Neural cell (in vitro differentiated cells): Measurements from ENCODE around the gene CLK3. TPM values are rescaled to one million over a fixed set of nuclear protein-coding genes. Genes with fewer than 3 reads are reported as not detected.

Experiments
- H2AFZ ChIP-seq: fragments of 200-600, 300-800 bp; sonication (generic), shearing (Covaris generic); 2 replicates; pipeline ENCODE4 v1.6.0; 2014; ENCODE audit warnings: low read depth, mild to moderate bottlenecking, antibody characterized with exemption, low read length, moderate library complexity
- H3F3A ChIP-seq: fragments of 200-600 bp; shearing (Covaris generic); 2 replicates; pipeline ENCODE4 v1.6.1; 2016; ENCODE audit warnings: mild to moderate bottlenecking, moderate library complexity, mixed read lengths, antibody characterized with exemption, low read length; ENCODE audit not compliant: insufficient read depth, poor library complexity, severe bottlenecking
- H3K27ac ChIP-seq: fragments of 200-600, 300-800 bp; sonication (generic), shearing (Covaris generic); 2 replicates; pipeline ENCODE4 v1.5.1; 2014; ENCODE audit warnings: mild to moderate bottlenecking, low read length, moderate library complexity
- H3K27me3 ChIP-seq: fragments of 300-800, 200-600 bp; sonication (generic), shearing (Covaris generic); 2 replicates; pipeline ENCODE4 v1.6.0; 2014; ENCODE audit warnings: mild to moderate bottlenecking, low read depth, low read length, moderate library complexity; ENCODE audit not compliant: insufficient read depth
- H3K36me3 ChIP-seq: fragments of 300-800, 200-600 bp; sonication (generic), shearing (Covaris generic); 2 replicates; pipeline ENCODE4 v1.5.1; 2014; ENCODE audit warnings: mild to moderate bottlenecking, antibody characterized with exemption, low read length, moderate library complexity; ENCODE audit not compliant: insufficient read depth
- H3K4me2 ChIP-seq: fragments of 300-800, 200-600 bp; sonication (generic), shearing (Covaris generic); 2 replicates; pipeline ENCODE4 v1.6.0; 2014; ENCODE audit warnings: mild to moderate bottlenecking, low read length
- H3K4me3 ChIP-seq: fragments of 300-800, 200-600 bp; sonication (generic), shearing (Covaris generic); 2 replicates; pipeline ENCODE4 v1.5.1; 2014; ENCODE audit warnings: mild to moderate bottlenecking, low read length, moderate library complexity
- H3K79me2 ChIP-seq: fragments of 200-600 bp; shearing (Covaris generic); replicated peaks from 2 replicates; pipeline ENCODE4 v1.6.0; 2014; ENCODE audit warnings: mild to moderate bottlenecking, low read length, moderate library complexity; ENCODE audit not compliant: insufficient read depth
- H3K9ac ChIP-seq: fragments of 300-800, 200-600 bp; sonication (generic), shearing (Covaris generic); 2 replicates; pipeline ENCODE4 v1.6.1; 2016; ENCODE audit warnings: mild to moderate bottlenecking, low read length, mixed read lengths
- H3K9me2 ChIP-seq: fragments of 200-600 bp; shearing (Covaris generic); 2 replicates; pipeline ENCODE4 v1.6.1; 2016; ENCODE audit warnings: mild to moderate bottlenecking, low read length, mixed read lengths; ENCODE audit not compliant: insufficient read depth
- H3K9me3 ChIP-seq: fragments of 200-600, 300-800 bp; sonication (generic), shearing (Covaris generic); 2 replicates; pipeline ENCODE4 v1.6.1; 2016; ENCODE audit warnings: mild to moderate bottlenecking, mixed run types, low read length, moderate library complexity, mixed read lengths
- H4K20me1 ChIP-seq: fragments of 200-600 bp; shearing (Covaris generic); 2 replicates; pipeline ENCODE4 v1.6.1; 2016; ENCODE audit warnings: mild to moderate bottlenecking, mixed run types; ENCODE audit not compliant: insufficient read depth
- CTCF ChIP-seq: fragments of 450-650 bp; IDR thresholded peaks from 2 replicates; pipeline ENCODE4 v1.5.1; 2014; ENCODE audit warnings: antibody characterized with exemption, mild to moderate bottlenecking, moderate library complexity; ENCODE audit not compliant: poor library complexity, severe bottlenecking
- EP300 ChIP-seq: fragments of 450-650 bp; conservative IDR thresholded peaks from 2 replicates; pipeline ENCODE4 v1.6.1; 2014; ENCODE audit warnings: antibody characterized with exemption, mild to moderate bottlenecking, moderate library complexity; ENCODE audit not compliant: poor library complexity, severe bottlenecking
- EZH2 ChIP-seq: fragments of 200-600, 300-800 bp; shearing (Covaris generic), sonication (generic); IDR thresholded peaks from 2 replicates; pipeline ENCODE4 v1.6.1; 2014; ENCODE audit warnings: antibody characterized with exemption, low read length, borderline replicate concordance, mild to moderate bottlenecking; ENCODE audit not compliant: insufficient read depth, poor library complexity, severe bottlenecking
- MXI1 ChIP-seq: fragments of 450-650 bp; conservative IDR thresholded peaks from 2 replicates; pipeline ENCODE4 v1.6.1; 2014; ENCODE audit warnings: antibody characterized with exemption, mild to moderate bottlenecking; ENCODE audit not compliant: poor library complexity, severe bottlenecking
- POLR2AphosphoS5 ChIP-seq: IDR thresholded peaks from 2 replicates; pipeline ENCODE4 v1.6.1; 2012
- RAD21 ChIP-seq: fragments of 450-650 bp; conservative IDR thresholded peaks from 2 replicates; pipeline ENCODE4 v1.6.1; 2014; ENCODE audit warnings: antibody characterized with exemption, mild to moderate bottlenecking, moderate library complexity
- SMC3 ChIP-seq: fragments of 450-650 bp; conservative IDR thresholded peaks from 2 replicates; pipeline ENCODE4 v1.6.1; 2014; ENCODE audit warnings: antibody characterized with exemption, mild to moderate bottlenecking, moderate library complexity; ENCODE audit not compliant: poor library complexity
- TAF1 ChIP-seq: IDR thresholded peaks from 2 replicates; pipeline ENCODE4 v1.6.1; 2012; ENCODE audit warnings: low read depth
- polyA plus RNA-seq: library from polyadenylated mRNA; depleted of rRNA; stranded (reverse); fragments of >200 nt; gene quantifications from 2 replicates; pipeline ENCODE4 v1.2.3, GENCODE V29; 2014
- TF ChIP-seq, protein P1 (sequence below): IDR thresholded peaks from 2 replicates; pipeline ENCODE4 v1.6.1; 2012; ENCODE audit warnings: borderline replicate concordance

The CLK3 gene
- polyA plus RNA-seq, 1 donor from 2014 or later, result 88.3 TPM

- no peaks in the 10 kb centered on the region for H3K27me3 ChIP-seq
- peaks cover 4% of the 10 kb centered on the region for H3F3A ChIP-seq
- H4K20me1 ChIP-seq, result peaks cover 4% of the 10 kb centered on the region
- peaks cover 30% of the 10 kb centered on the region for H3K79me2 ChIP-seq
- TF ChIP-seq POLR2AphosphoS5 (no peak), EZH2 (no peak), RAD21 (no peak), TAF1 (no peak), CTCF (no peak), EP300 (no peak), SMC3 (no peak), MXI1 (no peak)
- TF ChIP-seq, protein P1, sequence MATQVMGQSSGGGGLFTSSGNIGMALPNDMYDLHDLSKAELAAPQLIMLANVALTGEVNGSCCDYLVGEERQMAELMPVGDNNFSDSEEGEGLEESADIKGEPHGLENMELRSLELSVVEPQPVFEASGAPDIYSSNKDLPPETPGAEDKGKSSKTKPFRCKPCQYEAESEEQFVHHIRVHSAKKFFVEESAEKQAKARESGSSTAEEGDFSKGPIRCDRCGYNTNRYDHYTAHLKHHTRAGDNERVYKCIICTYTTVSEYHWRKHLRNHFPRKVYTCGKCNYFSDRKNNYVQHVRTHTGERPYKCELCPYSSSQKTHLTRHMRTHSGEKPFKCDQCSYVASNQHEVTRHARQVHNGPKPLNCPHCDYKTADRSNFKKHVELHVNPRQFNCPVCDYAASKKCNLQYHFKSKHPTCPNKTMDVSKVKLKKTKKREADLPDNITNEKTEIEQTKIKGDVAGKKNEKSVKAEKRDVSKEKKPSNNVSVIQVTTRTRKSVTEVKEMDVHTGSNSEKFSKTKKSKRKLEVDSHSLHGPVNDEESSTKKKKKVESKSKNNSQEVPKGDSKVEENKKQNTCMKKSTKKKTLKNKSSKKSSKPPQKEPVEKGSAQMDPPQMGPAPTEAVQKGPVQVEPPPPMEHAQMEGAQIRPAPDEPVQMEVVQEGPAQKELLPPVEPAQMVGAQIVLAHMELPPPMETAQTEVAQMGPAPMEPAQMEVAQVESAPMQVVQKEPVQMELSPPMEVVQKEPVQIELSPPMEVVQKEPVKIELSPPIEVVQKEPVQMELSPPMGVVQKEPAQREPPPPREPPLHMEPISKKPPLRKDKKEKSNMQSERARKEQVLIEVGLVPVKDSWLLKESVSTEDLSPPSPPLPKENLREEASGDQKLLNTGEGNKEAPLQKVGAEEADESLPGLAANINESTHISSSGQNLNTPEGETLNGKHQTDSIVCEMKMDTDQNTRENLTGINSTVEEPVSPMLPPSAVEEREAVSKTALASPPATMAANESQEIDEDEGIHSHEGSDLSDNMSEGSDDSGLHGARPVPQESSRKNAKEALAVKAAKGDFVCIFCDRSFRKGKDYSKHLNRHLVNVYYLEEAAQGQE, result no peak
- H3K9ac ChIP-seq, result peak overlapping the region; percentile 99
- no peaks in the 10 kb centered on the region for H3K9me3 ChIP-seq
- H2AFZ ChIP-seq, result peak overlapping the region; percentile 88
- H3K4me2 ChIP-seq, result peak overlapping the region; percentile 99
- peak overlapping the region; percentile 98 for H3K4me3 ChIP-seq
- no peaks in the 10 kb centered on the region for H3K9me2 ChIP-seq
- no peaks in the 10 kb centered on the region for H3K36me3 ChIP-seq
- peak overlapping the region; percentile 91 for H3K27ac ChIP-seq
These were observed 817 bp downstream of the CLK3 start for GRCh38 chr15:74616366-74616939.

DNA sequence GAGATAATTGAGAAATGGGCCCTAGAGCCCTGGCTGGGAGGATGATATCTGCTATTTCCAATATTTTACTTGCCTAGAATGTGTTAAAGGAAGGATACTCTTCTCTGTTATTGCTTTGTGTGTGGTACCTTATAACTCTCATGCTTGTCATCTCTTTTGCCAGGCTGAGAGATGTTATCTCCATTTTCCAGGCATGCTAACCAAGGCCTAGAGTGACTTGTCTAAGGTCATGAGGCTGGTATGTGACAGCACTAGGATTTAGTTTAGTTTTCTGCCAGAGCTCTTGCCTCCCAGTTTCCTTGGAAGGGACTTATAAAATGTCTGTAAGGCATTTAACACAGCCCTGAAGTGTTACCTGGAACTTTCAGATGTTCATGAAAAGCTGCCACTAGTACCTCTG, 1.4 kb downstream of the CLK3 start:
- H3K27me3 ChIP-seq, result no peaks in the 10 kb centered on the region
- no peak overlapping the region for H3K27ac ChIP-seq
- H3F3A ChIP-seq, result peaks cover 4% of the 10 kb centered on the region
- H3K4me3 ChIP-seq, result peak overlapping the region; percentile 98
- H4K20me1 ChIP-seq, result peaks cover 4% of the 10 kb centered on the region
- H3K9me2 ChIP-seq, result no peaks in the 10 kb centered on the region
- no peak for TF ChIP-seq EZH2
- no peak for TF ChIP-seq EP300
- no peak for TF ChIP-seq MXI1
- TF ChIP-seq POLR2AphosphoS5, result no peak
- no peak for TF ChIP-seq CTCF
- TF ChIP-seq RAD21, result no peak
- TF ChIP-seq TAF1, result no peak
- TF ChIP-seq, protein P1, result no peak
- TF ChIP-seq SMC3, result no peak
- H2AFZ ChIP-seq, result no peak overlapping the region
- H3K79me2 ChIP-seq, result peaks cover 35% of the 10 kb centered on the region
- no peaks in the 10 kb centered on the region for H3K36me3 ChIP-seq
- no peaks in the 10 kb centered on the region for H3K9me3 ChIP-seq
- peak overlapping the region; percentile 99 for H3K4me2 ChIP-seq
- H3K9ac ChIP-seq, result peak overlapping the region; percentile 99
